Panc1 (cell line): ENCODE measurements around the gene CLTC.

ENCODE experiments used
- SIN3A ChIP-seq: IDR thresholded peaks from 2 replicates; pipeline ENCODE4 v1.6.1; 2012; ENCODE audit warnings: low read depth, mild to moderate bottlenecking, low read length, moderate library complexity, borderline replicate concordance; ENCODE audit not compliant: insufficient read depth
- TF ChIP-seq, protein P1 (sequence below): fragments of 450-650 bp; IDR thresholded peaks from 2 replicates; pipeline ENCODE4 v1.5.1; 2017; ENCODE audit warnings: mild to moderate bottlenecking

DNA sequence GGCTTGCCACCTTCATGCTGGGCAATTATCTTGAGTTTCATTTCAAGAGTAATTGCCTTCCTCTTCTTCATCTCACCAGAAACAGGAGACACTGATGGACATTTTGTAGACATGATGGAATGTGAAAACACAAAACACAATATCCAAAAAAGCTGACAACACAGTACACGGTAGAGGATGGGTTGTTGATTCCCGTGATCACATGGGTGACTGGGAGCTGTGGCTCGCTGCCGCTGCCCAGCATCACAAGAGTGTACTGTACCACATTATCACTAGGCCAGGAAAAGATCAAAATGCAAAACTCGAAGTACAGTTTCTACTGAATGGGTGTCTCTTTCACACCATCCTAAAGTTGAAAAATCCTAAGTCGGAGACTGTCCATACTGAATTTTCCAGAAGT, 80.1 kb downstream of the CLTC start:
- TF ChIP-seq, protein P1, sequence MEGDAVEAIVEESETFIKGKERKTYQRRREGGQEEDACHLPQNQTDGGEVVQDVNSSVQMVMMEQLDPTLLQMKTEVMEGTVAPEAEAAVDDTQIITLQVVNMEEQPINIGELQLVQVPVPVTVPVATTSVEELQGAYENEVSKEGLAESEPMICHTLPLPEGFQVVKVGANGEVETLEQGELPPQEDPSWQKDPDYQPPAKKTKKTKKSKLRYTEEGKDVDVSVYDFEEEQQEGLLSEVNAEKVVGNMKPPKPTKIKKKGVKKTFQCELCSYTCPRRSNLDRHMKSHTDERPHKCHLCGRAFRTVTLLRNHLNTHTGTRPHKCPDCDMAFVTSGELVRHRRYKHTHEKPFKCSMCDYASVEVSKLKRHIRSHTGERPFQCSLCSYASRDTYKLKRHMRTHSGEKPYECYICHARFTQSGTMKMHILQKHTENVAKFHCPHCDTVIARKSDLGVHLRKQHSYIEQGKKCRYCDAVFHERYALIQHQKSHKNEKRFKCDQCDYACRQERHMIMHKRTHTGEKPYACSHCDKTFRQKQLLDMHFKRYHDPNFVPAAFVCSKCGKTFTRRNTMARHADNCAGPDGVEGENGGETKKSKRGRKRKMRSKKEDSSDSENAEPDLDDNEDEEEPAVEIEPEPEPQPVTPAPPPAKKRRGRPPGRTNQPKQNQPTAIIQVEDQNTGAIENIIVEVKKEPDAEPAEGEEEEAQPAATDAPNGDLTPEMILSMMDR = no peak
- TF ChIP-seq SIN3A = no peak
